ENCODE measurements around the gene KCNB1.

DNA sequence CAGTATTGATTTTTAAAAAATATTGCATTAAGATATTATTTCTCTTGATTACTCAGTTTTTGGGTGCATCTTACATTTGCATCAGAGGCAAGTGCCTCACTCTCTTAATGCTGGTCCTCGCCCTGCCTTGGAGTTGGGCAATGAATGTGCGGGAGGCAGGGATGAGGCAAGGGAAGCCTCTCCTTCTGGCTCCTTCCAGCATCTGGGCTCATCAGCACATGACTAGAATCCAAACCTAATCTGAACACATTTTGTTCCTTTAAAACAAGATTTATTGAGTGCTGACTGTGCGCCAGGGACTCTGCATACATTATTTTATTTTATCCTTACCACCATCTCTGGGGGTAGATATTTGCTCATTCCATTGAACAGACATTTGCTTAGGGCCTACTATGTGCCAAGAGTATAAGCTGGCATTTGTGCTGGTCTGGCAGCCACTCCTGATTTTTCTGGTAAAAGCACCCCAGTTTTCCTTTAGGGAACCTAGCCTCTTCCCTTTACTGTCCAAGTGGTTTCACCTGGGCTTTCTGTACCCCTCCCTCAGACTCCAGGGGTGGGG is 132.7 kb downstream of the KCNB1 start:
- TF ChIP-seq, protein P1, sequence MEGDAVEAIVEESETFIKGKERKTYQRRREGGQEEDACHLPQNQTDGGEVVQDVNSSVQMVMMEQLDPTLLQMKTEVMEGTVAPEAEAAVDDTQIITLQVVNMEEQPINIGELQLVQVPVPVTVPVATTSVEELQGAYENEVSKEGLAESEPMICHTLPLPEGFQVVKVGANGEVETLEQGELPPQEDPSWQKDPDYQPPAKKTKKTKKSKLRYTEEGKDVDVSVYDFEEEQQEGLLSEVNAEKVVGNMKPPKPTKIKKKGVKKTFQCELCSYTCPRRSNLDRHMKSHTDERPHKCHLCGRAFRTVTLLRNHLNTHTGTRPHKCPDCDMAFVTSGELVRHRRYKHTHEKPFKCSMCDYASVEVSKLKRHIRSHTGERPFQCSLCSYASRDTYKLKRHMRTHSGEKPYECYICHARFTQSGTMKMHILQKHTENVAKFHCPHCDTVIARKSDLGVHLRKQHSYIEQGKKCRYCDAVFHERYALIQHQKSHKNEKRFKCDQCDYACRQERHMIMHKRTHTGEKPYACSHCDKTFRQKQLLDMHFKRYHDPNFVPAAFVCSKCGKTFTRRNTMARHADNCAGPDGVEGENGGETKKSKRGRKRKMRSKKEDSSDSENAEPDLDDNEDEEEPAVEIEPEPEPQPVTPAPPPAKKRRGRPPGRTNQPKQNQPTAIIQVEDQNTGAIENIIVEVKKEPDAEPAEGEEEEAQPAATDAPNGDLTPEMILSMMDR (conservative IDR thresholded peaks at IDR 0.05) = no peak
- no peak for TF ChIP-seq ZFX (IDR thresholded peaks at IDR 0.05)
